ENCODE results near the gene SPG7. TPM values are rescaled to one million over a fixed set of nuclear protein-coding genes. Genes with fewer than 3 reads are reported as not detected.

The SPG7 gene
- total RNA-seq, 1 experiment from 2014 or later = 94.2 TPM

Small RNAs within 50 kb of the gene (small RNA-seq; reads per million reads assigned to genes)
- 0 reads per million in 2 experiments for gene SNORD68

Other genes starting within 250 kb of the SPG7 start
- 49.2 and 56.1 TPM in 2 replicates for gene ANKRD11, start 17.8 kb upstream of the SPG7 start, total RNA-seq (2014; rRNA removed; shearing (Covaris generic))
- gene RPL13, start 52.3 kb downstream of the SPG7 start, total RNA-seq (2014; rRNA removed; shearing (Covaris generic)) = 6,150 and 6,947 TPM in 2 replicates
- gene CPNE7, start 67.4 kb downstream of the SPG7 start, total RNA-seq (2014; rRNA removed; shearing (Covaris generic)) = 38.5 and 43.1 TPM in 2 replicates
- gene DPEP1, start 105.2 kb downstream of the SPG7 start, total RNA-seq (2014; rRNA removed; shearing (Covaris generic)) = 0.17 TPM in 1 of 2 replicates, not detected in the other
- 47.8 and 51.3 TPM in 2 replicates for gene CHMP1A, start 149.3 kb downstream of the SPG7 start, total RNA-seq (2014; rRNA removed; shearing (Covaris generic))
- gene SPATA33, start 149.4 kb downstream of the SPG7 start, total RNA-seq (2014; rRNA removed; shearing (Covaris generic)) = 4.0 and 4.8 TPM in 2 replicates
- 30.2 and 42.3 TPM in 2 replicates for gene CDK10, start 178.3 kb downstream of the SPG7 start, total RNA-seq (2014; rRNA removed; shearing (Covaris generic))
- gene SPATA2L, start 193.3 kb downstream of the SPG7 start, total RNA-seq (2014; rRNA removed; shearing (Covaris generic)) = 14.4 and 14.9 TPM in 2 replicates
- gene VPS9D1, start 212.5 kb downstream of the SPG7 start, total RNA-seq (2014; rRNA removed; shearing (Covaris generic)) = 5.7 and 6.3 TPM in 2 replicates
- 15.5 and 18.0 TPM in 2 replicates for gene ZNF276, start 213.1 kb downstream of the SPG7 start, total RNA-seq (2014; rRNA removed; shearing (Covaris generic))